IMR-90 (cell line): ENCODE results near the gene PNMA1. TPM values are rescaled to one million over a fixed set of nuclear protein-coding genes. Genes with fewer than 3 reads are reported as not detected.

Source experiments
- ATAC-seq: fragments of 200-7000 bp; cut with Tn5 transposase; 2 replicates; pipeline ENCODE4 v1.9.1; 2020; ENCODE audit warnings: low read depth, mild to moderate bottlenecking, moderate library complexity
- BruUV-seq: library from RNA; stranded (reverse); fragments of 400-500 nt; replicated peaks from 2 replicates; lab custom pipeline; 2021; lab: Mats Ljungman, UMichigan
- CTCF ChIA-PET: fragments of 300-600 bp; formaldehyde crosslinking; extraction: SDS; loops from one replicate; lab custom pipeline; 2021; ENCODE audit warnings: antibody characterized with exemption; lab: Yijun Ruan, JAX
- POLR2A ChIA-PET: fragments of 300-600 bp; sonication (Branson Sonifier 250); formaldehyde crosslinking; loops from one replicate; lab custom pipeline; 2022; ENCODE audit warnings: antibody characterized with exemption; ENCODE audit not compliant: unreplicated experiment; lab: Charles Lee
- DNase-seq: peaks from one replicate; pipeline ENCODE4 v3.0.0; 2013
- H2AFZ ChIP-seq: replicated peaks from 2 replicates; pipeline ENCODE3; 2013; ENCODE audit warnings: low read length, mild to moderate bottlenecking; ENCODE audit not compliant: poor library complexity
- H2AK5ac ChIP-seq: 2 replicates; pipeline ENCODE4 v1.6.1; 2013; ENCODE audit warnings: low read depth, low read length, inconsistent platforms
- H2AK9ac ChIP-seq: replicated peaks from 2 replicates; pipeline ENCODE3; 2013; ENCODE audit warnings: mild to moderate bottlenecking, low read depth, low read length, moderate library complexity; ENCODE audit not compliant: poor library complexity
- H2BK120ac ChIP-seq: 2 replicates; pipeline ENCODE4 v1.6.1; 2013; ENCODE audit warnings: low read depth, low read length, inconsistent platforms
- H2BK15ac ChIP-seq: 3 replicates; pipeline ENCODE4 v1.6.1; 2013; ENCODE audit warnings: low read depth, low read length, inconsistent platforms
- H2BK20ac ChIP-seq: 2 replicates; pipeline ENCODE4 v1.6.1; 2013; ENCODE audit warnings: low read depth, mild to moderate bottlenecking, inconsistent platforms, low read length, moderate library complexity
- H2BK5ac ChIP-seq: 2 replicates; pipeline ENCODE4 v1.6.1; 2013; ENCODE audit warnings: mild to moderate bottlenecking, low read depth, low read length, inconsistent platforms; ENCODE audit not compliant: poor library complexity, severe bottlenecking
- H3K14ac ChIP-seq: replicated peaks from 2 replicates; pipeline ENCODE4 v1.6.1; 2013; ENCODE audit warnings: low read depth, low read length, inconsistent platforms
- H3K18ac ChIP-seq: 2 replicates; pipeline ENCODE4 v1.6.1; 2013; ENCODE audit warnings: low read depth, low read length, control low read depth
- H3K23ac ChIP-seq: 2 replicates; pipeline ENCODE4 v1.6.1; 2013; ENCODE audit warnings: low read depth, low read length, inconsistent platforms
- H3K27ac ChIP-seq: 2 replicates; pipeline ENCODE4 v1.5.1; 2013; ENCODE audit warnings: mild to moderate bottlenecking, control low read depth, low read length; ENCODE audit not compliant: insufficient read depth
- H3K27me3 ChIP-seq: 2 replicates; pipeline ENCODE4 v1.6.1; 2013; ENCODE audit warnings: low read length; ENCODE audit not compliant: control insufficient read depth, insufficient read depth
- H3K36me3 ChIP-seq: 2 replicates; pipeline ENCODE4 v1.6.1; 2013; ENCODE audit warnings: low read length, mixed read lengths; ENCODE audit not compliant: control insufficient read depth, insufficient read depth
- H3K4ac ChIP-seq: 2 replicates; pipeline ENCODE4 v1.6.1; 2013; ENCODE audit warnings: low read depth, low read length, inconsistent platforms
- H3K4me1 ChIP-seq: 2 replicates; pipeline ENCODE4 v1.6.1; 2013; ENCODE audit warnings: low read length, mixed read lengths; ENCODE audit not compliant: control insufficient read depth, insufficient read depth
- H3K4me2 ChIP-seq: 2 replicates; pipeline ENCODE4 v1.6.1; 2013; ENCODE audit warnings: low read depth, mild to moderate bottlenecking, control low read depth, low read length, moderate library complexity
- H3K4me3 ChIP-seq: 2 replicates; pipeline ENCODE4 v1.5.1; 2013; ENCODE audit warnings: low read depth, mild to moderate bottlenecking, control low read depth, low read length, moderate library complexity; ENCODE audit not compliant: insufficient read depth
- H3K56ac ChIP-seq: 2 replicates; pipeline ENCODE4 v1.6.1; 2013; ENCODE audit warnings: low read length, inconsistent platforms; ENCODE audit not compliant: insufficient read depth; ENCODE audit errors: extremely low read depth
- H3K79me1 ChIP-seq, 2 experiments: 2 replicates each; pipeline ENCODE4 v1.6.1; 2013; ENCODE audit warnings: low read length in 2 of 2, inconsistent platforms in 1 of 2, low read depth in 1 of 2
- H3K9ac ChIP-seq: 2 replicates; pipeline ENCODE4 v1.6.1; 2013; ENCODE audit warnings: low read depth, low read length, control low read depth
- H3K9me1 ChIP-seq: 2 replicates; pipeline ENCODE4 v1.6.1; 2013; ENCODE audit warnings: low read length, inconsistent platforms; ENCODE audit not compliant: insufficient read depth
- H3K9me3 ChIP-seq: 2 replicates; pipeline ENCODE4 v1.6.1; 2013; ENCODE audit warnings: low read length; ENCODE audit not compliant: control insufficient read depth, insufficient read depth
- H4K20me1 ChIP-seq: 2 replicates; pipeline ENCODE4 v1.6.1; 2013; ENCODE audit warnings: low read length, inconsistent platforms; ENCODE audit not compliant: insufficient read depth
- H4K5ac ChIP-seq: 2 replicates; pipeline ENCODE4 v1.6.1; 2013; ENCODE audit warnings: mild to moderate bottlenecking, low read depth, low read length, control low read depth
- H4K8ac ChIP-seq, 2 experiments: 2 replicates each; pipeline ENCODE4 v1.6.1; 2013; ENCODE audit warnings: low read depth in 2 of 2, low read length in 2 of 2, control low read depth in 1 of 2, inconsistent platforms in 1 of 2
- H4K91ac ChIP-seq: 2 replicates; pipeline ENCODE4 v1.6.1; 2013; ENCODE audit warnings: low read depth, low read length, inconsistent platforms; ENCODE audit not compliant: insufficient read depth
- BHLHE40 ChIP-seq: fragments of 150-350 bp; IDR thresholded peaks from 2 replicates; pipeline ENCODE4 v1.6.1; 2016; ENCODE audit warnings: mild to moderate bottlenecking, low read depth, low read length
- CEBPB ChIP-seq: IDR thresholded peaks from 2 replicates; pipeline ENCODE4 v1.6.1; 2012; ENCODE audit warnings: low read depth, low read length, improper control_type of control experiment
- CHD1 ChIP-seq: IDR thresholded peaks from 2 replicates; pipeline ENCODE4 v1.6.1; 2012; ENCODE audit warnings: low read depth, low read length, improper control_type of control experiment
- CTCF ChIP-seq: conservative IDR thresholded peaks from 2 replicates; pipeline ENCODE4 v1.5.1; 2012; ENCODE audit warnings: mild to moderate bottlenecking, low read depth, low read length, improper control_type of control experiment
- ELK1 ChIP-seq: fragments of 150-350 bp; IDR thresholded peaks from 2 replicates; pipeline ENCODE4 v1.6.1; 2016; ENCODE audit warnings: low read depth, mild to moderate bottlenecking, low read length, moderate library complexity, borderline replicate concordance
- FOS ChIP-seq: fragments of 150-350 bp; IDR thresholded peaks from 2 replicates; pipeline ENCODE4 v1.6.1; 2016; ENCODE audit warnings: low read depth, low read length
- MAFK ChIP-seq: IDR thresholded peaks from 2 replicates; pipeline ENCODE4 v1.6.1; 2012; ENCODE audit warnings: low read depth, low read length, improper control_type of control experiment
- MAZ ChIP-seq: IDR thresholded peaks from 2 replicates; pipeline ENCODE4 v1.6.1; 2012; ENCODE audit warnings: low read depth, mild to moderate bottlenecking, low read length, improper control_type of control experiment, moderate library complexity, borderline replicate concordance
- MXI1 ChIP-seq: IDR thresholded peaks from 2 replicates; pipeline ENCODE4 v1.6.1; 2012; ENCODE audit warnings: low read depth, mild to moderate bottlenecking, low read length, moderate library complexity, borderline replicate concordance
- NFE2L2 ChIP-seq: fragments of 150-350 bp; IDR thresholded peaks from 2 replicates; pipeline ENCODE4 v1.6.1; 2016; ENCODE audit warnings: low read depth, mild to moderate bottlenecking, low read length
- POLR2A ChIP-seq: IDR thresholded peaks from 2 replicates; pipeline ENCODE4 v1.6.1; 2012; ENCODE audit warnings: mild to moderate bottlenecking, low read depth, low read length
- RAD21 ChIP-seq: IDR thresholded peaks from 2 replicates; pipeline ENCODE4 v1.6.1; 2012; ENCODE audit warnings: low read length, improper control_type of control experiment
- RCOR1 ChIP-seq: IDR thresholded peaks from 2 replicates; pipeline ENCODE4 v1.6.1; 2012; ENCODE audit warnings: mild to moderate bottlenecking, low read length, improper control_type of control experiment; ENCODE audit not compliant: insufficient replicate concordance
- RFX5 ChIP-seq: IDR thresholded peaks from 2 replicates; pipeline ENCODE4 v1.8.0; 2012; ENCODE audit warnings: low read depth, mild to moderate bottlenecking, low read length, moderate library complexity
- SMC3 ChIP-seq: fragments of 150-350 bp; IDR thresholded peaks from 2 replicates; pipeline ENCODE4 v1.6.1; 2016; ENCODE audit warnings: low read depth, mild to moderate bottlenecking, antibody characterized with exemption, low read length, moderate library complexity
- USF2 ChIP-seq: fragments of 150-350 bp; IDR thresholded peaks from 2 replicates; pipeline ENCODE4 v1.6.1; 2017; ENCODE audit warnings: mild to moderate bottlenecking, antibody characterized with exemption, low read length, low read depth
- WGBS, 2 experiments: methylation state at CpG; one replicate each; pipeline versions ENCODE4 v1.1.5 to v1.1.7; 2013; ENCODE audit warnings: missing lambda C conversion rate in 2 of 2; ENCODE audit not compliant: insufficient read length in 1 of 2; ENCODE audit errors: extremely low coverage in 2 of 2; 5-methylcytosine and 5-hydroxymethylcytosine counted together
- dilution Hi-C: fragments of 300-500 bp; cut with HindIII; formaldehyde crosslinking; loops from one replicate; pipeline ENCODE4 v1.14.3; 2018; ENCODE audit warnings: low sequenced_read_pairs; ENCODE audit not compliant: unreplicated experiment
- in situ Hi-C: fragments of 300-500 bp; cut with MboI; formaldehyde crosslinking; loops from 3 replicates; pipeline ENCODE4 v1.14.3; 2019; ENCODE audit warnings: low sequenced_read_pairs, inconsistent platforms, mixed read lengths
- intact Hi-C: fragments of 100-400 bp; cut with micrococcal nuclease; formaldehyde crosslinking; loops from 2 replicates; pipeline ENCODE4 v1.10.0; 2022
- polyA plus RNA-seq, 3 experiments: library from polyadenylated mRNA; depleted of rRNA; stranded (reverse); fragments of >200 nt; gene quantifications; 2 replicates each; pipeline ENCODE4 v1.2.3, GENCODE V29; 2012; ENCODE audit warnings: low replicate concordance in 1 of 3
- total RNA-seq: library from RNA; depleted of rRNA; stranded (reverse); fragments of >200 nt; gene quantifications from 2 replicates; pipeline ENCODE4 v1.2.3, GENCODE V29; 2012

The PNMA1 gene
- total and polyA plus RNA-seq, 2 of the 4 experiments (the other 2 are of a cell fraction): 6.5 to 28.2 TPM

- ChIA-PET CTCF (interaction anchor here (1.3 kb wide), 2 partner anchors 34 to 101 kb away, joined by 7 read pairs; no protein-coding TSS in a partner anchor), POLR2A (interaction anchor here (0.8 kb wide), 1 partner anchor 10 kb away, joined by 4 read pairs; no protein-coding TSS in a partner anchor)
- H2AK5ac ChIP-seq: peak overlapping the region; percentile 9
- H3K23ac ChIP-seq: peak overlapping the region; percentile 37; the same call in 1 of the 2 replicates
- H3K4me3 ChIP-seq: no peak overlapping the region
- H2AFZ ChIP-seq: no peak overlapping the region
- dilution Hi-C loops: no loop called here
- BruUV-seq: no TSS peak
- H3K56ac ChIP-seq: no peak overlapping the region
- H3K27ac ChIP-seq: peak overlapping the region; percentile 59
- H3K18ac ChIP-seq: peak overlapping the region; percentile 30
- H4K20me1 ChIP-seq: peaks cover 26% of the 10 kb centered on the region
- no peak overlapping the region; the same call in 1 of the 2 replicates for H3K14ac ChIP-seq
- intact Hi-C loops: loop anchor here (2.0 to 10.0 kb wide), 4 partner anchors 33 to 313 kb away; no protein-coding TSS in a partner anchor
- H3K9ac ChIP-seq: peak overlapping the region; percentile 16; the same call in 1 of the 2 replicates
- in situ Hi-C loops: no loop called here
- H2BK15ac ChIP-seq: peak overlapping the region; percentile 8; the same call in 1 of the 3 replicates
- H2AK9ac ChIP-seq: peak overlapping the region; percentile 0
- H4K5ac ChIP-seq: peak overlapping the region; percentile 34; the same call in 1 of the 2 replicates
- H2BK5ac ChIP-seq: peak overlapping the region; percentile 73
- peak overlapping the region; percentile 33 for H3K4ac ChIP-seq
- H3K4me1 ChIP-seq: peaks cover 36% of the 10 kb centered on the region
- H2BK120ac ChIP-seq: peak overlapping the region; percentile 29; the same call in 1 of the 2 replicates
- no CpG with 5 or more reads among the region's 2 CpGs for WGBS, 2 experiments
- peaks cover 7% of the 10 kb centered on the region; the same call in 1 of the 2 replicates for H3K9me1 ChIP-seq
- no peaks in the 10 kb centered on the region for H3K9me3 ChIP-seq
- H4K8ac ChIP-seq: peak overlapping the region in 1 of 2 experiments; percentile 24; a peak in 1 of 4 replicates
- no peaks in the 10 kb centered on the region for H3K27me3 ChIP-seq
- peaks cover 64% of the 10 kb centered on the region for H3K36me3 ChIP-seq
- TF ChIP-seq SMC3 (no peak), BHLHE40 (no peak), ELK1 (no peak), FOS (no peak), MAZ (no peak), MAFK (no peak), MXI1 (no peak), CHD1 (no peak), POLR2A (no peak), NFE2L2 (no peak), RCOR1 (no peak), CEBPB (no peak), USF2 (no peak), RAD21 (no peak), RFX5 (no peak), CTCF (no peak)
- H2BK20ac ChIP-seq: no peak overlapping the region
- peaks cover 27 to 70% of the 10 kb centered on the region in 2 experiments for H3K79me1 ChIP-seq
- H3K4me2 ChIP-seq: no peak overlapping the region; the same call in 1 of the 2 replicates
- DNase-seq: no peak
- peak overlapping the region; percentile 53 for H4K91ac ChIP-seq
- no peak for ATAC-seq
Measured at GRCh38 chr14:73724696-73725095, 10.5 kb upstream of the PNMA1 start.
